Measurements from ENCODE around the gene NEDD4L.

DNA sequence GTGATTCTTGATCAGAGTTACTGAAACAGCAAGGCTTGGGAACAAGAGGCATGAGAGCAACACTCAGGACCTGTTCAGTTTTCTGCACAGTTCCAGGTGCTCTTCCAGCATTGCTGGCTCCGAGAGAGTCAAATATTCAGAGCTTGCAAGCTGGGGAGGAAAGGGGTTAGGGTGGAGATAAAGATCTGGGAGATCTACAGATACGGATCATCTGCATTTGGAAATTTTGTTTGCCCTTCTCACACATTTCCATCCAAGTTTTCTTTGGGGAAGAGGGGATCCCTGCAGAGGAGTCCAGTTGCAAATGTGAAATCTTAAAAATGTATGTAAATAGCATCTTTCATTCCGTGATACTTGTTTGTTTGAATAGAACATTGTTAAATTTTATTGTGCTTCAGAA is 108.2 kb downstream of the NEDD4L start:
- no peak for TF ChIP-seq SNAI2 (CRISPR knock-in tag; IDR thresholded peaks at IDR 0.05)
- TF ChIP-seq ESRRG (CRISPR knock-in tag; IDR thresholded peaks at IDR 0.05), result no peak
- no peak for TF ChIP-seq ARNTL (CRISPR knock-in tag; IDR thresholded peaks at IDR 0.05; ENCODE audit: borderline replicate concordance, low read depth)
- TF ChIP-seq, protein P1, sequence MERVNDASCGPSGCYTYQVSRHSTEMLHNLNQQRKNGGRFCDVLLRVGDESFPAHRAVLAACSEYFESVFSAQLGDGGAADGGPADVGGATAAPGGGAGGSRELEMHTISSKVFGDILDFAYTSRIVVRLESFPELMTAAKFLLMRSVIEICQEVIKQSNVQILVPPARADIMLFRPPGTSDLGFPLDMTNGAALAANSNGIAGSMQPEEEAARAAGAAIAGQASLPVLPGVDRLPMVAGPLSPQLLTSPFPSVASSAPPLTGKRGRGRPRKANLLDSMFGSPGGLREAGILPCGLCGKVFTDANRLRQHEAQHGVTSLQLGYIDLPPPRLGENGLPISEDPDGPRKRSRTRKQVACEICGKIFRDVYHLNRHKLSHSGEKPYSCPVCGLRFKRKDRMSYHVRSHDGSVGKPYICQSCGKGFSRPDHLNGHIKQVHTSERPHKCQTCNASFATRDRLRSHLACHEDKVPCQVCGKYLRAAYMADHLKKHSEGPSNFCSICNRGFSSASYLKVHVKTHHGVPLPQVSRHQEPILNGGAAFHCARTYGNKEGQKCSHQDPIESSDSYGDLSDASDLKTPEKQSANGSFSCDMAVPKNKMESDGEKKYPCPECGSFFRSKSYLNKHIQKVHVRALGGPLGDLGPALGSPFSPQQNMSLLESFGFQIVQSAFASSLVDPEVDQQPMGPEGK (CRISPR knock-in tag; IDR thresholded peaks at IDR 0.05; ENCODE audit: borderline replicate concordance), result no peak
- TF ChIP-seq ZNF565 (CRISPR knock-in tag; conservative IDR thresholded peaks at IDR 0.05; ENCODE audit: low read depth), result no peak
- TF ChIP-seq ZFP3 (CRISPR knock-in tag; IDR thresholded peaks at IDR 0.05), result no peak
- TF ChIP-seq, protein P2, sequence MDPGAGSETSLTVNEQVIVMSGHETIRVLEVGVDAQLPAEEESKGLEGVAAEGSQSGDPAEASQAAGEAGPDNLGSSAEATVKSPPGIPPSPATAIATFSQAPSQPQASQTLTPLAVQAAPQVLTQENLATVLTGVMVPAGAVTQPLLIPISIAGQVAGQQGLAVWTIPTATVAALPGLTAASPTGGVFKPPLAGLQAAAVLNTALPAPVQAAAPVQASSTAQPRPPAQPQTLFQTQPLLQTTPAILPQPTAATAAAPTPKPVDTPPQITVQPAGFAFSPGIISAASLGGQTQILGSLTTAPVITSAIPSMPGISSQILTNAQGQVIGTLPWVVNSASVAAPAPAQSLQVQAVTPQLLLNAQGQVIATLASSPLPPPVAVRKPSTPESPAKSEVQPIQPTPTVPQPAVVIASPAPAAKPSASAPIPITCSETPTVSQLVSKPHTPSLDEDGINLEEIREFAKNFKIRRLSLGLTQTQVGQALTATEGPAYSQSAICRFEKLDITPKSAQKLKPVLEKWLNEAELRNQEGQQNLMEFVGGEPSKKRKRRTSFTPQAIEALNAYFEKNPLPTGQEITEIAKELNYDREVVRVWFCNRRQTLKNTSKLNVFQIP (CRISPR knock-in tag; IDR thresholded peaks at IDR 0.05; ENCODE audit: borderline replicate concordance, low read depth), result no peak
- no peak for TF ChIP-seq ZNF70 (CRISPR knock-in tag; IDR thresholded peaks at IDR 0.05)
- no peak for TF ChIP-seq ZC3H10 (CRISPR knock-in tag; IDR thresholded peaks at IDR 0.05)
